ENCODE results near the gene DFFB. TPM values are rescaled to one million over a fixed set of nuclear protein-coding genes. Genes with fewer than 3 reads are reported as not detected.

The DFFB gene
- total and polyA plus RNA-seq, 2 experiments from 2014 or later = 5.5 to 6.2 TPM

DNA sequence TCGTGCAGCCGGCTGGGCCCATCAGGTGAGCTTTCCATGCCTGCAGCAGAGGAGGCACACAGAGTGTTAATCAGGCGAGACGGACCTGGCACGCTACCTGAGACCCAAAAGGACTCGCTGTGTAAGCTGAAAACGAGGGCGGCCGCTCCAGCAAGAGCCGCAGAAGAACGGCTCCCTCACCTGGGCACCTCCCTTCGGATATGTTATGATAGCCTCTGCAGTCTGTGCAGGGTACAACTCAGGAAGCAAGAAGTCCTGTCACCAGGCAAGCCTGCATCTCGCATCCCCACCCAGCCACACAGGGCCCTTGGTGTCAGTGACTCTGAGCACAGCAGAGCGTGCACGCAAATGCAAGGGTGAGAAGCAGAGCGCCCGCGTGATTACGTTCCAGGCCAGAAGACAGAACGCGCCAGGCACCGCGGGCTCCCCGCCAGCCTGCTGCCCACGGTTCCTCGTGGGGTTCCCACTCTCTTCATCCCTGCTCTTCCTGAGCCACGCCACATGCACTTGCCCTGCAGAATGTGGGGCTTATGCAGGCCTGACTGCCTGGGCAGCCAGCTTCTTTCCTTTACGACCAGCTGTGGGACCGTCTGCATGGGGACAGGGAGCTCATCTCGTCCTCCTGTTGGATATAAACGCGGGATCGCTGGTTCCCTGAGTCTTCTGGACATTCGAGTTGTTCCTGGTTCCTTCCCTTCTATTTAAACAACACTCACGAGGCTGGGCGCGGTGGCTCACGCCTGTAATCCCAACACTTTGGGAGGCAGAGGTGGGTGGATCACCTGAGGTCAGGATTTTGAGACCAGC is 40.7 kb upstream of the DFFB start:
- no peaks in the 10 kb centered on the region for H3K9me2 ChIP-seq (replicated peaks; ENCODE audit: insufficient read depth)
- H3K27me3 ChIP-seq = no peaks in the 10 kb centered on the region
- no peaks in the 10 kb centered on the region for H3K79me2 ChIP-seq
- no peak overlapping the region for H2AFZ ChIP-seq
- H3K4me1 ChIP-seq (ENCODE audit: insufficient read depth) = no peaks in the 10 kb centered on the region
- H3K36me3 ChIP-seq (replicated peaks; ENCODE audit: insufficient read depth, low read depth) = no peaks in the 10 kb centered on the region
- H3K27ac ChIP-seq = no peak overlapping the region
- H3K9me3 ChIP-seq (ENCODE audit: low read depth) = no peaks in the 10 kb centered on the region
- H4K20me1 ChIP-seq (ENCODE audit: insufficient read depth, poor library complexity, severe bottlenecking) = no peaks in the 10 kb centered on the region
- no peak overlapping the region for H3K4me2 ChIP-seq
- no peak overlapping the region for H3K4me3 ChIP-seq
- no peak for DNase-seq (ENCODE audit: low spot score)
- WGBS (ENCODE audit: low lambda C conversion rate, missing lambda C conversion rate) = 92% methylated on average over 38 of the region's 38 CpGs
- TF ChIP-seq, protein P1, sequence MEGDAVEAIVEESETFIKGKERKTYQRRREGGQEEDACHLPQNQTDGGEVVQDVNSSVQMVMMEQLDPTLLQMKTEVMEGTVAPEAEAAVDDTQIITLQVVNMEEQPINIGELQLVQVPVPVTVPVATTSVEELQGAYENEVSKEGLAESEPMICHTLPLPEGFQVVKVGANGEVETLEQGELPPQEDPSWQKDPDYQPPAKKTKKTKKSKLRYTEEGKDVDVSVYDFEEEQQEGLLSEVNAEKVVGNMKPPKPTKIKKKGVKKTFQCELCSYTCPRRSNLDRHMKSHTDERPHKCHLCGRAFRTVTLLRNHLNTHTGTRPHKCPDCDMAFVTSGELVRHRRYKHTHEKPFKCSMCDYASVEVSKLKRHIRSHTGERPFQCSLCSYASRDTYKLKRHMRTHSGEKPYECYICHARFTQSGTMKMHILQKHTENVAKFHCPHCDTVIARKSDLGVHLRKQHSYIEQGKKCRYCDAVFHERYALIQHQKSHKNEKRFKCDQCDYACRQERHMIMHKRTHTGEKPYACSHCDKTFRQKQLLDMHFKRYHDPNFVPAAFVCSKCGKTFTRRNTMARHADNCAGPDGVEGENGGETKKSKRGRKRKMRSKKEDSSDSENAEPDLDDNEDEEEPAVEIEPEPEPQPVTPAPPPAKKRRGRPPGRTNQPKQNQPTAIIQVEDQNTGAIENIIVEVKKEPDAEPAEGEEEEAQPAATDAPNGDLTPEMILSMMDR (IDR thresholded peaks at IDR 0.05; ENCODE audit: poor library complexity) = no peak
- no peak for TF ChIP-seq EZH2 (IDR thresholded peaks at IDR 0.05; ENCODE audit: borderline replicate concordance)
- no peak for TF ChIP-seq EZH2phosphoT487 (IDR thresholded peaks at IDR 0.05; ENCODE audit: low read depth, severe bottlenecking, unreplicated experiment)

DNA sequence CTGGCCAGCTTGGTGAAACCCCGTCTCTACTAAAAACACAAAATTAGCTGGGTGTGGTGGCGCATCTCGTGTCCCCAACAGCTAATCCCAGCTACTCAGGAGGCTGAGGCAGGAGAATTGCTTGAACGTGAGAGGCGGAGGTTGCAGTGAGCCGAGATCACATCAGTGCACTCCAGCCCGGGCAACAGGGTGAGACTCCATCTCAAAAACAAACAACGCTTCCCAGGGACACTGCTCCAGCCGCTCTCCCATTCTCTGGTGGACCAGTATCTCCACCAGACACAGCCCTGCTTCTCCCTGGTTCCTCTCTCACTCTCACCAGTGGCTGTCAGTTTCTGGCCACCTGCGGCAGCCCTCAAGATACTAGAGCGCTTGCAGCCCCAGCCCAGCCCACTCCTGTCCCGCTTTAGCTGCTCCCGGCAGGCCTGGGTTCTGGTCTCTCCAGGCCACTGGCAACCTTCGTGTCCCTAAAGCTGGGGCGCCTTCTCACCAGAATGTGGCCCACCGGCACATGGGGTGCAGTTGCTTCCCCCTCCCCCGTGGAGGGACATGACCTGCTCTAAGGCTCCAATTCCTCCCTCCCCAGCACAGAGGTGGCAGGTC is 40.0 kb upstream of the DFFB start:
- no peaks in the 10 kb centered on the region for H3K36me3 ChIP-seq (replicated peaks; ENCODE audit: insufficient read depth, low read depth)
- no peak overlapping the region for H3K4me3 ChIP-seq
- H3K9me2 ChIP-seq (replicated peaks; ENCODE audit: insufficient read depth) = no peaks in the 10 kb centered on the region
- no peaks in the 10 kb centered on the region for H3K79me2 ChIP-seq
- H3K4me1 ChIP-seq (ENCODE audit: insufficient read depth) = no peaks in the 10 kb centered on the region
- H3K4me2 ChIP-seq = no peak overlapping the region
- no peaks in the 10 kb centered on the region for H4K20me1 ChIP-seq (ENCODE audit: insufficient read depth, poor library complexity, severe bottlenecking)
- TF ChIP-seq EZH2 (IDR thresholded peaks at IDR 0.05; ENCODE audit: borderline replicate concordance) = no peak
- TF ChIP-seq, protein P1 (IDR thresholded peaks at IDR 0.05; ENCODE audit: poor library complexity) = no peak
- no peak for TF ChIP-seq EZH2phosphoT487 (IDR thresholded peaks at IDR 0.05; ENCODE audit: low read depth, severe bottlenecking, unreplicated experiment)
- DNase-seq (ENCODE audit: low spot score) = no peak
- no peak overlapping the region for H2AFZ ChIP-seq
- no peak overlapping the region for H3K27ac ChIP-seq
- no peaks in the 10 kb centered on the region for H3K9me3 ChIP-seq (ENCODE audit: low read depth)
- 97% methylated on average over 16 of the region's 17 CpGs for WGBS (ENCODE audit: low lambda C conversion rate, missing lambda C conversion rate)
- H3K27me3 ChIP-seq = no peaks in the 10 kb centered on the region

DNA sequence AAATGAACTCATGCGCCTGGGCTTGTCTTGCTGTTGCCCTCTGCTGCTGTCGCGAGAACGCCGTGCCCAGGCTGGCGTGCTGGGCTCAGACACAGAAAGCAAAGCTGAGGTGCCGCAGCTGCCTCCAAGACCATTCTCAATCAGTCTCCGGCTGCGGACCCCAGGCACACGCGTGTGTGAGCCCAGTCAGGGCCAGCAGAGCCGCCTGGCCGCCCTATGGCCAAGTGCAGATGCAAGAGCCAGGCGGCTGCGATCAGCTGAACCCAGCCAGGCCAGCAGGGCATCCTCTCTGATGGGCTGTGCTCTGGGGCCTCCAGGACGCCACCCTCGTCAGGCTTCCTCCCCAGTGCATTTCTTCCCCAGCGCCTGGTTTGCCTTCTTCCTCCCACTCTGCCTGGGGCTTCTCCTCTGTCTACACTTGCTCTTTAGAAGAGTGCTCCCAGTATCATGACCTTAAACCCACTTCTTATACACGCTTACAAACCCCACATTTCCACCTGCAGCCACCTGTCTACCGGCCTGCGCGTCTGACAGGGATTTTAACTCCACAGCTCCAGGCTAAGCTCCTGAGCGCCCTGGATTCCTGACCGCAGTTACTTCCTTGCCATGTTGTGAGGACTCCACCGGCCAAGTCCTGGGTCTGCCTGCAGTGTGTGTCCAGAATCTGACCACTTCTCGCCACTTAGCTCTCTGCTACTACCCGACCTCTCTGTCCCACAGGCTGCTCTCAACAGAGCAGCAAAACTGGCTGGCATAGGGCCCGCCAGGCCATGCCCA is 39.3 kb upstream of the DFFB start:
- H3K4me1 ChIP-seq (ENCODE audit: insufficient read depth) = no peaks in the 10 kb centered on the region
- DNase-seq (ENCODE audit: low spot score) = no peak
- H3K4me3 ChIP-seq = no peak overlapping the region
- H3K36me3 ChIP-seq (replicated peaks; ENCODE audit: insufficient read depth, low read depth) = no peaks in the 10 kb centered on the region
- no peaks in the 10 kb centered on the region for H3K9me3 ChIP-seq (ENCODE audit: low read depth)
- 93% methylated on average over 28 of the region's 28 CpGs for WGBS (ENCODE audit: low lambda C conversion rate, missing lambda C conversion rate)
- H3K4me2 ChIP-seq = no peak overlapping the region
- H3K9me2 ChIP-seq (replicated peaks; ENCODE audit: insufficient read depth) = no peaks in the 10 kb centered on the region
- no peaks in the 10 kb centered on the region for H3K27me3 ChIP-seq
- no peaks in the 10 kb centered on the region for H3K79me2 ChIP-seq
- no peak overlapping the region for H3K27ac ChIP-seq
- H2AFZ ChIP-seq = no peak overlapping the region
- no peaks in the 10 kb centered on the region for H4K20me1 ChIP-seq (ENCODE audit: insufficient read depth, poor library complexity, severe bottlenecking)
- TF ChIP-seq, protein P1 (IDR thresholded peaks at IDR 0.05; ENCODE audit: poor library complexity) = no peak
- no peak for TF ChIP-seq EZH2phosphoT487 (IDR thresholded peaks at IDR 0.05; ENCODE audit: low read depth, severe bottlenecking, unreplicated experiment)
- no peak for TF ChIP-seq EZH2 (IDR thresholded peaks at IDR 0.05; ENCODE audit: borderline replicate concordance)

Measured in hepatocyte (in vitro differentiated cells).